H1 (cell line): ENCODE data around the gene COX14. TPM values are rescaled to one million over a fixed set of nuclear protein-coding genes. Genes with fewer than 3 reads are reported as not detected.

Experiments used
- CTCF ChIA-PET: fragments of 300-600 bp; sonication (Branson Sonifier 250); formaldehyde crosslinking; loops from one replicate; lab custom pipeline; 2021; ENCODE audit not compliant: partially characterized antibody; lab: Charles Lee
- POLR2A ChIA-PET: fragments of 300-600 bp; sonication (Branson Sonifier 250); formaldehyde crosslinking; loops from one replicate; lab custom pipeline; 2021; ENCODE audit warnings: inconsistent platforms; ENCODE audit not compliant: partially characterized antibody; lab: Charles Lee
- DNase-seq, 2 experiments: peaks; one replicate each; pipeline versions ENCODE4 v3.0.0 to v3.0.0-alpha.2; 2010 to 2022; ENCODE audit warnings: low spot score in 2 of 2, low read depth in 1 of 2, mixed read lengths in 1 of 2
- FAIRE-seq: peaks from 2 replicates; lab custom pipeline; 2011; peaks lifted over from hg19 to GRCh38; lab: Jason Lieb, UNC
- H2AFZ ChIP-seq: 2 replicates; pipeline ENCODE4 v1.8.1; 2012; ENCODE audit warnings: low read length, inconsistent platforms
- H2AK5ac ChIP-seq: 2 replicates; pipeline ENCODE4 v1.6.1; 2013; ENCODE audit warnings: low read depth, low read length
- H2BK120ac ChIP-seq: replicated peaks from 2 replicates; pipeline ENCODE3; 2013; ENCODE audit warnings: low read depth, low read length, inconsistent platforms
- H2BK12ac ChIP-seq: 2 replicates; pipeline ENCODE4 v1.6.1; 2013; ENCODE audit warnings: low read depth, low read length
- H2BK15ac ChIP-seq: 2 replicates; pipeline ENCODE4 v1.6.1; 2013; ENCODE audit warnings: low read length
- H2BK20ac ChIP-seq: 2 replicates; pipeline ENCODE4 v1.6.1; 2013; ENCODE audit warnings: low read length
- H2BK5ac ChIP-seq: 2 replicates; pipeline ENCODE4 v1.6.1; 2013; ENCODE audit warnings: low read depth, low read length
- H3K14ac ChIP-seq: 2 replicates; pipeline ENCODE4 v1.6.1; 2013; ENCODE audit warnings: inconsistent platforms; ENCODE audit not compliant: insufficient read length
- H3K18ac ChIP-seq: 2 replicates; pipeline ENCODE4 v1.6.1; 2013; ENCODE audit warnings: low read length; ENCODE audit errors: extremely low read depth
- H3K23ac ChIP-seq: 2 replicates; pipeline ENCODE4 v1.6.1; 2013; ENCODE audit warnings: inconsistent platforms; ENCODE audit not compliant: insufficient read length
- H3K23me2 ChIP-seq: 2 replicates; pipeline ENCODE4 v1.6.1; 2013; ENCODE audit warnings: low read depth, low read length
- H3K27ac ChIP-seq: 2 replicates; pipeline ENCODE4 v1.6.1; 2011; ENCODE audit warnings: low read depth, low read length, inconsistent platforms
- H3K27me3 ChIP-seq, 4 experiments: replicated peaks in 1 of 4; 1 replicate in 1 of 4; 2 replicates in 3 of 4; pipeline versions ENCODE4 v1.6.1 to v1.8.1; 2011 to 2013; ENCODE audit warnings: low read length in 3 of 4, mild to moderate bottlenecking in 3 of 4, inconsistent platforms in 2 of 4, mixed read lengths in 2 of 4, moderate library complexity in 1 of 4; ENCODE audit not compliant: control insufficient read depth in 3 of 4, insufficient read depth in 3 of 4; ENCODE audit errors: extremely low read depth in 1 of 4
- H3K36me3 ChIP-seq, 4 experiments: 2 replicates each; pipeline versions ENCODE4 v1.6.1 to v1.8.1; 2011 to 2013; ENCODE audit warnings: mild to moderate bottlenecking in 4 of 4, low read length in 3 of 4, moderate library complexity in 2 of 4, control low read depth in 1 of 4, inconsistent platforms in 1 of 4; ENCODE audit not compliant: insufficient read depth in 4 of 4, control insufficient read depth in 2 of 4
- H3K4ac ChIP-seq: replicated peaks from 2 replicates; pipeline ENCODE3; 2013; ENCODE audit warnings: low read length, low read depth, mixed read lengths, inconsistent platforms; ENCODE audit not compliant: insufficient read length
- H3K4me1 ChIP-seq, 4 experiments: replicated peaks in 1 of 4; 1 replicate in 1 of 4; 2 replicates in 3 of 4; pipeline versions ENCODE4 v1.6.1 to v1.8.1; 2011 to 2013; ENCODE audit warnings: low read length in 3 of 4, inconsistent platforms in 2 of 4, mixed read lengths in 1 of 4; ENCODE audit not compliant: insufficient read depth in 4 of 4, control insufficient read depth in 3 of 4
- H3K4me2 ChIP-seq, 2 experiments: 2 replicates each; pipeline versions ENCODE4 v1.6.1 to v1.8.1; 2011 to 2013; ENCODE audit warnings: low read depth in 2 of 2, low read length in 2 of 2, control low read depth in 1 of 2, inconsistent platforms in 1 of 2, mild to moderate bottlenecking in 1 of 2; ENCODE audit not compliant: insufficient read depth in 1 of 2
- H3K4me3 ChIP-seq, 4 experiments: fragments of 200-600, 300-600 bp in 1 of 4; sonication (generic), shearing (Covaris generic), sonication (Bioruptor Twin) in 1 of 4; 2 replicates each; pipeline versions ENCODE4 v1.5.1 to v1.8.1; 2011 to 2016; ENCODE audit warnings: low read length in 4 of 4, low read depth in 3 of 4, control low read depth in 2 of 4, inconsistent platforms in 2 of 4, mild to moderate bottlenecking in 2 of 4, mixed read lengths in 1 of 4, moderate library complexity in 1 of 4; ENCODE audit not compliant: insufficient read depth in 2 of 4; ENCODE audit errors: extremely low read depth in 1 of 4
- H3K56ac ChIP-seq: replicated peaks from 2 replicates; pipeline ENCODE3; 2013; ENCODE audit warnings: low read depth, mild to moderate bottlenecking, mixed read lengths, low read length, inconsistent platforms; ENCODE audit not compliant: insufficient read length
- H3K79me1 ChIP-seq: 2 replicates; pipeline ENCODE4 v1.6.1; 2013; ENCODE audit warnings: low read depth, low read length, control low read depth
- H3K79me2 ChIP-seq, 2 experiments: 2 replicates each; pipeline versions ENCODE4 v1.6.1 to v1.8.1; 2012 to 2013; ENCODE audit warnings: low read length in 2 of 2, mild to moderate bottlenecking in 2 of 2, inconsistent platforms in 1 of 2; ENCODE audit not compliant: insufficient read depth in 2 of 2, control insufficient read depth in 1 of 2
- H3K9ac ChIP-seq, 4 experiments: replicated peaks in 1 of 4; 1 replicate in 1 of 4; 2 replicates in 3 of 4; pipeline versions ENCODE4 v1.6.1 to v1.8.1; 2011 to 2013; ENCODE audit warnings: low read depth in 3 of 4, low read length in 3 of 4, control low read depth in 2 of 4, mild to moderate bottlenecking in 2 of 4, moderate library complexity in 2 of 4, inconsistent platforms in 1 of 4; ENCODE audit errors: extremely low read depth in 1 of 4
- H3K9me3 ChIP-seq, 2 experiments: 2 replicates each; pipeline versions ENCODE4 v1.6.1 to v1.8.1; 2012 to 2013; ENCODE audit warnings: mild to moderate bottlenecking in 2 of 2, moderate library complexity in 2 of 2, control low read depth in 1 of 2, inconsistent platforms in 1 of 2, low read depth in 1 of 2, low read length in 1 of 2, mixed read lengths in 1 of 2; ENCODE audit not compliant: insufficient read depth in 2 of 2
- H4K20me1 ChIP-seq, 2 experiments: replicated peaks in 1 of 2; 2 replicates each; pipeline versions ENCODE3 to v1.8.1; 2011 to 2013; ENCODE audit warnings: inconsistent platforms in 2 of 2, low read length in 2 of 2, mild to moderate bottlenecking in 1 of 2; ENCODE audit not compliant: insufficient read depth in 2 of 2, control insufficient read depth in 1 of 2
- H4K5ac ChIP-seq: 2 replicates; pipeline ENCODE4 v1.6.1; 2013; ENCODE audit warnings: low read length, low read depth, mixed read lengths, inconsistent platforms; ENCODE audit not compliant: insufficient read length
- H4K8ac ChIP-seq: 2 replicates; pipeline ENCODE4 v1.8.0; 2013; ENCODE audit warnings: mild to moderate bottlenecking, moderate library complexity, low read length, inconsistent platforms; ENCODE audit not compliant: insufficient read depth; ENCODE audit errors: extremely low read depth
- H4K91ac ChIP-seq: replicated peaks from 2 replicates; pipeline ENCODE3; 2013; ENCODE audit warnings: low read length, mixed read lengths, inconsistent platforms; ENCODE audit not compliant: insufficient read length
- BRCA1 ChIP-seq: IDR thresholded peaks from 2 replicates; pipeline ENCODE4 v1.6.1; 2012; ENCODE audit warnings: low read depth, low read length, improper control_type of control experiment
- CHD2 ChIP-seq: IDR thresholded peaks from 2 replicates; pipeline ENCODE4 v1.6.1; 2012; ENCODE audit warnings: low read length, improper control_type of control experiment
- RAD21 ChIP-seq, 2 experiments: IDR thresholded peaks in 1 of 2; conservative IDR thresholded peaks in 1 of 2; 2 replicates each; pipeline ENCODE4 v1.6.1; 2011; ENCODE audit warnings: low read depth in 2 of 2, low read length in 2 of 2, improper control_type of control experiment in 1 of 2, inconsistent platforms in 1 of 2, mild to moderate bottlenecking in 1 of 2, moderate library complexity in 1 of 2
- SAP30 ChIP-seq: fragments of 300-600 bp; sonication (generic); IDR thresholded peaks from 2 replicates; pipeline ENCODE4 v1.7.1; 2012; ENCODE audit warnings: low read length, moderate library complexity, mild to moderate bottlenecking, inconsistent platforms; ENCODE audit not compliant: insufficient read depth, insufficient replicate concordance
- SIX5 ChIP-seq: IDR thresholded peaks from 2 replicates; pipeline ENCODE4 v1.6.1; 2011; ENCODE audit warnings: mild to moderate bottlenecking, low read depth, low read length
- TCF12 ChIP-seq: IDR thresholded peaks from 2 replicates; pipeline ENCODE4 v1.6.1; 2011; ENCODE audit warnings: low read depth, mild to moderate bottlenecking, low read length
- WGBS, 2 experiments: shearing (Covaris generic) in 1 of 2; methylation state at CpG; one replicate each; pipeline versions ENCODE4 v1.1.6 to v1.1.7; 2013 to 2015; ENCODE audit warnings: low lambda C conversion rate in 2 of 2, mixed read lengths in 2 of 2, inconsistent platforms in 1 of 2, low coverage in 1 of 2, missing lambda C conversion rate in 1 of 2; ENCODE audit not compliant: insufficient replicate concordance in 2 of 2, insufficient coverage in 1 of 2, insufficient read length in 1 of 2; ENCODE audit errors: extremely low coverage in 1 of 2, missing lambda C conversion rate in 1 of 2; 5-methylcytosine and 5-hydroxymethylcytosine counted together
- polyA plus RNA-seq, 7 experiments: library from polyadenylated mRNA; depleted of rRNA in 3 of 7; stranded (reverse) in 5 of 7; unstranded in 2 of 7; fragments of >200 nt in 5 of 7; fragments of 200-250 nt in 2 of 7; gene quantifications; 1 replicate in 5 of 7; 2 replicates in 1 of 7; 4 replicates in 1 of 7; pipeline versions ENCODE4 v1.2.1 to v1.2.3, GENCODE V29; 2011 to 2013; ENCODE audit warnings: missing spikeins in 2 of 7, mixed read lengths in 2 of 7
- total RNA-seq: library from RNA; stranded (reverse); fragmentation: NEBNext Ultra II Directional; extraction: Animal tissue kit (Norgen Biotek cat#: 25700); gene quantifications from 2 replicates; pipeline ENCODE4 v1.2.1, GENCODE V29; 2021

The COX14 gene
- total and polyA plus RNA-seq, 2 of the 8 experiments (the other 6 are each of a cell fraction or from before 2014, with no cell fraction given) = 40.1 to 102 TPM

DNA sequence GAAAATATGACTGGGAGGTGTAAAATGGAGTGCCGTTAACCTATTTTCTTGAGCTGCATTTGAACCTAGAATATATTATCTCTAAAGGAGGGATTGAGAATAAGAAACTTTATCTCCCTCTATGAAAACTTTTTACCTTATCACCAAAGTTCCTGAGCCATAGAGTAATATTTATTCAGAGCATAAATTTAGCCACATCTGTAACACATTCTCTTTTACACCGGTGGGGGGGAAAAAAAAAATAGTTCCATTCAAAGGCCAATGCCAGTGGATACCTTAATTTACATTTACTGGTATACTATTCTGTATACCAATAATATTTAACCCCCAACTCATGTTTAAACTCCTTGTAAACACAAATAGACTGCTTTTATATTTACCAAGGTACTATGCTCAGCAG lies 33.4 kb downstream of the COX14 start:
- 91% methylated on average over 2 of the region's 2 CpGs; no CpG with 5 or more reads in 1 of the 2 experiments for WGBS, 2 experiments
- DNase-seq = no peak
- H2BK5ac ChIP-seq = no peak overlapping the region
- no peak overlapping the region for H4K5ac ChIP-seq
- no peak for FAIRE-seq
- H3K4me3 ChIP-seq = no peak overlapping the region
- no peak overlapping the region for H3K56ac ChIP-seq
- POLR2A ChIA-PET = interaction anchor here (0.7 to 2.0 kb wide), 2 partner anchors 14 to 34 kb away, joined by 3 to 6 read pairs; partner anchors contain the start of gene COX14
- H3K23me2 ChIP-seq = no peaks in the 10 kb centered on the region
- H4K91ac ChIP-seq = no peak overlapping the region
- H2BK15ac ChIP-seq = no peak overlapping the region
- H3K18ac ChIP-seq = no peak overlapping the region
- TF ChIP-seq CHD2 = no peak
- no peak for TF ChIP-seq SAP30
- TF ChIP-seq SIX5 = no peak
- TF ChIP-seq RAD21 (IDR thresholded peaks at IDR 0.05 in 1 of 2, conservative IDR thresholded peaks at IDR 0.05 in 1 of 2; ENCODE audit: low read depth in 2 of 2, low read length in 2 of 2) = no peak
- TF ChIP-seq BRCA1 = no peak
- no peak for TF ChIP-seq TCF12
- CTCF ChIA-PET = interaction anchor here (0.7 to 4.8 kb wide), 8 partner anchors 13 to 169 kb away, joined by 3 to 28 read pairs (median 4); partner anchors contain the start of gene CERS5
- H2AK5ac ChIP-seq = no peak overlapping the region
- no peaks in the 10 kb centered on the region for H3K4me1 ChIP-seq
- no peak overlapping the region for H3K14ac ChIP-seq
- peaks cover 0 to 16% of the 10 kb centered on the region in 2 experiments; a peak in 2 of 4 replicates for H3K79me2 ChIP-seq
- H3K79me1 ChIP-seq = no peaks in the 10 kb centered on the region; the same call in 1 of the 2 replicates
- no peak overlapping the region for H3K23ac ChIP-seq
- no peak overlapping the region for H3K9ac ChIP-seq
- no peak overlapping the region for H3K4me2 ChIP-seq
- no peak overlapping the region for H2BK20ac ChIP-seq
- no peak overlapping the region for H3K4ac ChIP-seq
- no peak overlapping the region for H4K8ac ChIP-seq
- no peaks in the 10 kb centered on the region for H3K27me3 ChIP-seq
- H3K9me3 ChIP-seq = no peaks in the 10 kb centered on the region
- no peak overlapping the region for H2BK12ac ChIP-seq
- no peak overlapping the region for H2AFZ ChIP-seq
- H3K36me3 ChIP-seq = peaks cover 0 to 20% (median 8%) of the 10 kb centered on the region in 4 experiments; a peak in 6 of 8 replicates
- no peak overlapping the region for H2BK120ac ChIP-seq
- peaks cover 0 to 2% of the 10 kb centered on the region in 2 experiments for H4K20me1 ChIP-seq
- no peak overlapping the region for H3K27ac ChIP-seq
